Measurements from ENCODE around the gene ACTR5.

ACTR5 gene

GRCh38 chr20:38804682-38805501 lies 56.6 kb downstream of the ACTR5 start:
- TF ChIP-seq EZH2 (IDR thresholded peaks at IDR 0.05; ENCODE audit: borderline replicate concordance, low read depth, low read length, severe bottlenecking), result no peak
- TF ChIP-seq, protein P1, sequence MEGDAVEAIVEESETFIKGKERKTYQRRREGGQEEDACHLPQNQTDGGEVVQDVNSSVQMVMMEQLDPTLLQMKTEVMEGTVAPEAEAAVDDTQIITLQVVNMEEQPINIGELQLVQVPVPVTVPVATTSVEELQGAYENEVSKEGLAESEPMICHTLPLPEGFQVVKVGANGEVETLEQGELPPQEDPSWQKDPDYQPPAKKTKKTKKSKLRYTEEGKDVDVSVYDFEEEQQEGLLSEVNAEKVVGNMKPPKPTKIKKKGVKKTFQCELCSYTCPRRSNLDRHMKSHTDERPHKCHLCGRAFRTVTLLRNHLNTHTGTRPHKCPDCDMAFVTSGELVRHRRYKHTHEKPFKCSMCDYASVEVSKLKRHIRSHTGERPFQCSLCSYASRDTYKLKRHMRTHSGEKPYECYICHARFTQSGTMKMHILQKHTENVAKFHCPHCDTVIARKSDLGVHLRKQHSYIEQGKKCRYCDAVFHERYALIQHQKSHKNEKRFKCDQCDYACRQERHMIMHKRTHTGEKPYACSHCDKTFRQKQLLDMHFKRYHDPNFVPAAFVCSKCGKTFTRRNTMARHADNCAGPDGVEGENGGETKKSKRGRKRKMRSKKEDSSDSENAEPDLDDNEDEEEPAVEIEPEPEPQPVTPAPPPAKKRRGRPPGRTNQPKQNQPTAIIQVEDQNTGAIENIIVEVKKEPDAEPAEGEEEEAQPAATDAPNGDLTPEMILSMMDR (IDR thresholded peaks at IDR 0.05; ENCODE audit: borderline replicate concordance, extremely low read depth, low read length, poor library complexity, severe bottlenecking), result no peak
- Histone ChIP-seq H3K27me3 (ENCODE audit: insufficient read depth, low read length, poor library complexity) (peaks cover 12% of the 10 kb centered on the region), H3K27ac (ENCODE audit: low read length) (peak overlapping the region; percentile 91), H2AFZ (ENCODE audit: low read depth, low read length) (peak overlapping the region; percentile 80), H3K4me2 (ENCODE audit: insufficient read depth, low read length) (peak overlapping the region; percentile 93), H3K4me1 (ENCODE audit: insufficient read depth, low read length) (peaks cover 39% of the 10 kb centered on the region), H3K9me3 (ENCODE audit: insufficient read depth, low read length, severe bottlenecking) (no peaks in the 10 kb centered on the region), H3K9ac (ENCODE audit: low read depth, low read length) (peak overlapping the region; percentile 71), H4K20me1 (ENCODE audit: insufficient read depth, low read length) (no peaks in the 10 kb centered on the region), H3K79me2 (ENCODE audit: insufficient read depth, low read length) (no peaks in the 10 kb centered on the region), H3K4me3 (ENCODE audit: low read depth in 1 of 2, low read length in 2 of 2) (peak overlapping the region; percentile 62 to 68; a peak in 3 of 4 replicates), H3K36me3 (ENCODE audit: insufficient read depth, low read length) (no peaks in the 10 kb centered on the region)
- peak; percentile 89 for DNase-seq
- peak; percentile 77 for ATAC-seq (ENCODE audit: insufficient read depth, low read depth)

DNA sequence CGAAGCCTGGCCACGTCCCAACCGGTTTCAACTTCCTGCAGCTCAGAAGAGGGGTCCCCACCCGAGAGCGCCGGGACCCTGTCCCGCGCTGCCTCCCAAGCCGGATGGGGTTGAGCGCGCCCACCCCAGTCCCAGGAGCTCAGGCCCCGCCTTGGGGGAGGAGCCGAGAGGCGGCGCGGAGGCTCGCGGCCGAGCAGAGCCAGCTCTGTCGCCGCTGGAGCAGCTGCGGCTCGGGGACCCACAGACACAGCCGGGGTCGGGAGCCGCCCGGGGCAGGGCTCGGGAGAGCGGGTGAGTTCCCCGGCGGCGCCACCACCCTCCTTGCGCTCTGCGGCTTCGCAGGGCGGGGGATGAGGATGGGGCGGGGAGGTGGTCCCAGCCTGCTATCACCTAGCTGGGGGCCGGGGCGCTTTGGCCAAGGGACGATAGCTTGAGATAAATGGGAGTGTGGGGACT lies 57.3 kb downstream of the ACTR5 start, which contains the start of gene PPP1R16B:
TSS of gene PPP1R16B (plus strand) at position 196 of the 456 bp plus-strand sequence. CDS start 30,229 bp downstream, outside the sequence.
- Histone ChIP-seq H2AFZ (ENCODE audit: low read depth, low read length) (peak within 1 kb of the TSS; percentile 80), H4K20me1 (ENCODE audit: insufficient read depth, low read length) (no peaks in the 10 kb centered on the region), H3K27ac (ENCODE audit: low read length) (peak within 1 kb of the TSS; percentile 91), H3K9ac (ENCODE audit: low read depth, low read length) (peak within 1 kb of the TSS; percentile 71), H3K4me2 (ENCODE audit: insufficient read depth, low read length) (peak within 1 kb of the TSS; percentile 93), H3K4me1 (ENCODE audit: insufficient read depth, low read length) (peaks cover 39% of the 10 kb centered on the region), H3K79me2 (ENCODE audit: insufficient read depth, low read length) (no peaks in the 10 kb centered on the region), H3K4me3 (ENCODE audit: low read depth in 1 of 2, low read length in 2 of 2) (peak within 1 kb of the TSS; percentile 62 to 68), H3K36me3 (ENCODE audit: insufficient read depth, low read length) (no peaks in the 10 kb centered on the region), H3K9me3 (ENCODE audit: insufficient read depth, low read length, severe bottlenecking) (no peaks in the 10 kb centered on the region), H3K27me3 (ENCODE audit: insufficient read depth, low read length, poor library complexity) (peaks cover 12% of the 10 kb centered on the region)
- peak; percentile 95 for DNase-seq
- peak; percentile 86 for ATAC-seq (ENCODE audit: insufficient read depth, low read depth)
- peak; percentile 48 for TF ChIP-seq EZH2 (IDR thresholded peaks at IDR 0.05; ENCODE audit: borderline replicate concordance, low read depth, low read length, severe bottlenecking)
- TF ChIP-seq, protein P1 (IDR thresholded peaks at IDR 0.05; ENCODE audit: borderline replicate concordance, extremely low read depth, low read length, poor library complexity, severe bottlenecking), result no peak

- Histone ChIP-seq H4K20me1 (ENCODE audit: insufficient read depth, low read length) (no peaks in the 10 kb centered on the region), H3K4me1 (ENCODE audit: insufficient read depth, low read length) (peaks cover 39% of the 10 kb centered on the region), H3K4me2 (ENCODE audit: insufficient read depth, low read length) (peak overlapping the region; percentile 93), H3K9me3 (ENCODE audit: insufficient read depth, low read length, severe bottlenecking) (no peaks in the 10 kb centered on the region), H3K79me2 (ENCODE audit: insufficient read depth, low read length) (no peaks in the 10 kb centered on the region), H2AFZ (ENCODE audit: low read depth, low read length) (peak overlapping the region; percentile 80), H3K36me3 (ENCODE audit: insufficient read depth, low read length) (no peaks in the 10 kb centered on the region), H3K27ac (ENCODE audit: low read length) (peak overlapping the region; percentile 91), H3K27me3 (ENCODE audit: insufficient read depth, low read length, poor library complexity) (peaks cover 12% of the 10 kb centered on the region), H3K9ac (ENCODE audit: low read depth, low read length) (peak overlapping the region; percentile 71), H3K4me3 (ENCODE audit: low read depth in 1 of 2, low read length in 2 of 2) (peak overlapping the region; percentile 62 to 68)
- ATAC-seq (ENCODE audit: insufficient read depth, low read depth) (peak; percentile 15), DNase-seq (peak; percentile 56)
- TF ChIP-seq, protein P1 (IDR thresholded peaks at IDR 0.05; ENCODE audit: borderline replicate concordance, extremely low read depth, low read length, poor library complexity, severe bottlenecking), result peak; percentile 36
- no peak for TF ChIP-seq EZH2 (IDR thresholded peaks at IDR 0.05; ENCODE audit: borderline replicate concordance, low read depth, low read length, severe bottlenecking)
Measured at GRCh38 chr20:38805958-38806854, 57.9 kb downstream of the ACTR5 start.
